Measurements from ENCODE around the gene EEFSEC.

Gene EEFSEC

DNA sequence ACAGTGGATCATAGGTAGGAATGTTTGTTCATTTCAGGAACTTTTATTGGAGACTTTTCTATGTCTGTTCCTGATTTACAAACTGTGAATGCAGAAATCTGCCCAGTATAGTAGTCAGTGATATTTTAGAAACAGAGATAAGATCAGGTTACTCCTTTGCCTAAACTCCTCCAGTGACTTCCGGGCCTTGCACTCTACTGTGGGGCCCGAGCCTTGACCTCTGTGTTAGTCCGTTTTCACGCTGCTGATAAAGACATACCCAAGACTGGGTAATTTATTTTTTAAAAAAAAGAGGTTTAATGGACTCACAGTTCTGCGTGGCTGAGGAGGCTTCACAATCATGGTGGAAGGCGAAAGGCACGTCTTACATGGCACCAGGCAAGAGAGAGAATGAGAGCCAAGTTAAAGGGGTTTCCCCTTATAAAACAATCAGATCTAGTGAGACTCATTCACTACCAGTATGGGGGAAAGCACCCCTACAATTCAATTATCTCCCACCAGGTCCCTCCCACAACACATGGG, 186.3 kb downstream of the EEFSEC start:
- no peak for DNase-seq

GRCh38 chr3:128340198-128340903, 187.1 kb downstream of the EEFSEC start:
- no peak for DNase-seq

GRCh38 chr3:128340904-128341555, 187.7 kb downstream of the EEFSEC start:
- DNase-seq: no peak

DNA sequence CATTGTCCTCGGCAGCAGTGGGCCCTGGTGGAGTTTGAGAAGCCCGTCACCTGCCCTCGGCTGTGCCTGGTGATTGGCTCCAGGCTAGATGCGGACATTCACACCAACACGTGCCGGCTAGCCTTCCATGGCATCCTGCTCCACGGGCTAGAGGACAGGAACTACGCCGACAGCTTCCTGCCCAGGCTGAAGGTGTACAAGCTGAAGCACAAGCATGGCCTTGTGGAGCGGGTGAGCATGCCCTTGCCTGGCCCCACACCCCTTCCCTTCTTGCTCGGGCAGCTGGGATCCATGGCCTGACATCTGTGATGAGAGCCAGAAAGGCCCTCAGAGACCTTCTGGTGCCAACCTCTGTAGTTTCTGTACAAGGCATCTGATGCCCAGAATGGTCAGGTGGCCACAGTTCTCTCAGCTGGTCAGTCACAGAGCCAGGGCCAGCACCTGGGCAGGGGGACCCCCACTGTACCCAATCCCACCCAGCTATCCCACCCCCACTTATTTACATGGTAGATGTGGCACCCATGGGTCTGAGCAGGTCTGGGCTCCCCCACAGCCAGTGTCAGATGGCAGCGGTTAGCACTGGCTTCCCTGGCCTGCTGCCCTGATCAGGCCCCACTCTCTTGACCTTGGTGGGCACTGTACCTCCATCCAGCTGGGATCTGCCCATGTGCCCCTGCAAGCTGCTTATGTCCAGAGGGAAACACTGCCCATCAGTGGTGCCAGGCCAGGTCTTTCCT, 188.5 kb downstream of the EEFSEC start:
- no peak for DNase-seq

GRCh38 chr3:128342701-128343180, 189.5 kb downstream of the EEFSEC start:
- no peak for DNase-seq

DNA sequence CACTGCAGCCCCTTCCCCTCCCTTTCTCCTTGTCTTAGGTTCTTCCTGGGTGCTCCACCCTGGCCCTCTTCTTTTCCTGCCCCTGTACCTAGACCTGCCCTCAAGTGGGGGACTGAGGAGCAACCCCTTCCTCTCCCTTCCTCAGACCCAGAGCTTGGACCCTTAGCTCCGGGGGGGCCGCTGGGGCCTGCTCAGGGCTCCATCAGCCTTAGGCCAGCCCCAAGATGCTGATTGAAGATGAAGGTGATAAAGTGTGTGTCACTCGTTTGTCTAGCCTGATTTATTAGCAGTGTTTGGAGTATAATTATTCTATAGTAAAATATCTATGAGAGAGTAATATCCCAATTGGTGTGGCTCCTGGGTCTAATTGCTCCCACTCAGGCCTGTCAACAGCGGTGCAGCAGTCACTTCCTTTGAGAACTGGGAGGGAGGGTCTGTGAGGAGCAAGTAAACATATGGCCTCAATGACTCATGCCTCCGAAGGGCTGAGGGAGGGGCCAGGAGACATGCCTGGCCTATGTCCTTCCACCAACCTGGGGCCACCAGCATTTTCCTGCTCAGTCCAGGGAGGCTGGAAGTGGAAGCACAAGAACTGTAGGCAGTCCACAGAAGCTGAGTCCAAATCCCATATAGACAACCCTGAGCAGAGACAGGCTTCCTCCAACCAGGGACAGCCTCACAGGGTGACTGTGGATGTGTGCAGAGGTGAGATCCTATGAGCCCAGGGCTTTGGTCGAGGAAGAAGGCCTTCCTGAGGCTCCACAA, 190.2 kb downstream of the EEFSEC start:
- no peak for DNase-seq

DNA sequence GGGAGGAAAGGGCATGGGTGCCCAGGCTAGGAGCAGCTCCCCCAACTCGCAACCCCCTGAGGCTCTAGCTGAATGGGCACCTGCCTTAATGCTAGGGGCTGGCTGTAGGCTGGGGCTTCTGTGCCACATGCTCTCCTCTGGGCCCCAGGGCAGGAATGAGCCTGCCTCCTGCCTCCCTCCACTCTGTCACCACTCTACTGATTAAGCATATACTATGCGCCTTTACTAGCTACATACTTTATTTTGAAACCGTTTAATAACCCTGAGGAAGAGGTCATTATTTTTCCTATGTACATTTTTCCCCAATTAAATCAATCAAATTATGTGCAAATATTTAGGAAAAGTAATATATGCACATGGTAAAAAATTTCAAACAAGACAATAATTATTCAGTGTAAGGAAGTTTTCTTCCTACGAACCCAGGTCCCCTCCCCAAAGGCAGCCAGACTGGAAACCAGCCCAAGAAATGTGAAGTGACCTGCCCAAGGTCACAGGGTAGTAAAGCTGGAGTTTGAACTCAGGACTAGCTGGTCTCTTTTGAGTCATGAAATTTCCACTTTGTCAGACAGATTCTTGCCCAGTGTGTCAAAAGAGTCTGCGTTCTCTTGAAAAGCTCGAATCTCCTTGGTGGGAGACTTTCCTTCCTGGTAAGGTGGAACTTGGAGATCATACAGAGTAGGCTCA, 190.9 kb downstream of the EEFSEC start:
- no peak for DNase-seq

DNA sequence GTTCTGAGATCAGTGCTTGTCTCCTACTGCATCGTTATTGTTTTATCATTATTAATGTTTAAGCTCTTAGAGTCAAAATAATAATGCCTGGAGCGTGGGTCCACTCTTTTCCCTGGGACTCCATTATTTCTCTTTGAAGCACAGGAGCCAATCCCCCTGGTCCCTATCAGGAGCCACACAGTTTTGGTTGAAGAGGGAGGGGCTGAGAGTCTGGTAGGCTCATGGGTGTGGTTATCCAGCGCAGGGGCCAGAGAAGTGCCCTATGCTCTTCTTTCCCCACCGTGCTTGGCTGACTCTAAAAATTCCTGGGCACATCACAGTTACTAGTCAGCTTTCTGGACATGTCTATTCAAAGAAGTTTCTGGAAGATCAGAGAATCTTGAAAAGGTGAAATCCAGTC, 191.9 kb downstream of the EEFSEC start:
- DNase-seq: no peak

GRCh38 chr3:128346562-128346961, 193.3 kb downstream of the EEFSEC start:
- no peak for DNase-seq

DNA sequence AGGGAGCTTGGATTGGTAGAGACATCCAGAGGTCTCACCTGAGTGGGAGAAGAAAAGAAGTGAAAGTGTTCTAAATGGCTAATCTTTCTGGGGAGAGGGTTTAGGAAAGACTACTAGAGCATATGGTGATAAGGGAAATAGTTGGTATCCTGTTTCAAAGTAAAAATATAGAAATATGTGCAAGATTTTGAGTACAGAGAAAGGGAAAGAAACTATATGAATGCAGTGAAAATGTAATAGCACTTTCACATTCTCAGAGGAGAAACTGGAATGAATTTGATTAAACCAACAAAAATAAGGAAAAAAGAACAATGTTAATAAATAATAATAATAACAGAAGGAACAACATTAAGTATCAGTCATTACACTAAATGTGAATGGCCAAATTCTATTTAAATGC, 194.0 kb downstream of the EEFSEC start:
- no peak for DNase-seq

GRCh38 chr3:128348075-128348474, 194.8 kb downstream of the EEFSEC start:
- no peak for DNase-seq

- no peak for DNase-seq
These were observed 195.7 kb downstream of the EEFSEC start for GRCh38 chr3:128348805-128349531.

DNA sequence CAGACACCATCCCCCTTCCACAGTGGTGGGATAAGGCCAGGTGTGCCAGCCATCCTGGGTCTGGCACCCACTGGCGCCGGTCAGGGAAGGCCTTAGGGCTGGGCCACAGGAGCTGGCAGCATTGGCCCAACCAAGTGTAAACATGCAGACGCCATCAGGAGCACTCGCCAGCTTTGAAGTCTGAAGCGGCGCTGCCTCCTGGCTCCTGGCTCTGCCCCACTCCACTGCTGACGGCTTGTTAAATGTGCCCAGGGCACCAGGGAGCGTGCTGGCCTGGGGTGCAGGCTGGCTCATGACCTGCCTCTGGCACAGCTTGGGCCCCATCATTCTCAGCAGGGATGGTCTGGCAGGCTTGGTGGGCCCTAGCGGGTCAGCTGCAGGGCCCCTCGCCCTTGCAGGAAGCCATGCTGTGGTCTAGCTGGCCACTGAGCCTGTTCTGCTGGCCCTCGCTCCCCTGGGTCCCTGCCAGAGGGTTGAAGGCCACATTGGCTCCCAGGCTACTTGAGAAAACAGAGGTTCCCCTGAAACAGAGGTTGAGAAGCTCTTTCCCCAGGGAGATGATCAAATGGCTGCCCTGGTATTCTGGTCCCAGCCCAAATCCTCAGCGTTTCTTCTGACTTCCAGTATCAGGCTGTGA, 196.8 kb downstream of the EEFSEC start:
- no peak for DNase-seq

GRCh38 chr3:128351546-128351945, 198.3 kb downstream of the EEFSEC start:
- no peak for DNase-seq

DNA sequence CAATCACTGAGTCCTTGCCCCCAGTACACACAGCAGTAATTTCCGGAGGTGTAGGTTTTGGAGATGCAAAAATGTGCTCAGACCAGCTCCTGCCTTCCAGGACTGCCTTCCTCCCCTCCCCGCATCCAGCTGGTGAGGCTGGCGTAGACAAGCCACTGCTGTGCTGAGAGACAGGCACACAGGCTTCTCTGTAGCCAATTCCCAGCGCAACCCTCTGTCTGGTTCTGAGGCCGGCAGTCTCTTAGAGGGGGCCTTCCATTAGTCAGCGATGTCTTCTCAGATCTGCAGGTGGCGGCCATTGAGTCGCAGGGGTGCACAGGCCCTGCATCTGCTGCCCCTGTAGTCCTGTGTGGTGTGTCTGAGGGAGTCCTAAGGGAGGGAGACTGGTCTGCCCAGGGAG, 199.0 kb downstream of the EEFSEC start:
- DNase-seq: no peak

- DNase-seq: no peak
These were observed 200.2 kb downstream of the EEFSEC start for GRCh38 chr3:128353361-128353965.

DNA sequence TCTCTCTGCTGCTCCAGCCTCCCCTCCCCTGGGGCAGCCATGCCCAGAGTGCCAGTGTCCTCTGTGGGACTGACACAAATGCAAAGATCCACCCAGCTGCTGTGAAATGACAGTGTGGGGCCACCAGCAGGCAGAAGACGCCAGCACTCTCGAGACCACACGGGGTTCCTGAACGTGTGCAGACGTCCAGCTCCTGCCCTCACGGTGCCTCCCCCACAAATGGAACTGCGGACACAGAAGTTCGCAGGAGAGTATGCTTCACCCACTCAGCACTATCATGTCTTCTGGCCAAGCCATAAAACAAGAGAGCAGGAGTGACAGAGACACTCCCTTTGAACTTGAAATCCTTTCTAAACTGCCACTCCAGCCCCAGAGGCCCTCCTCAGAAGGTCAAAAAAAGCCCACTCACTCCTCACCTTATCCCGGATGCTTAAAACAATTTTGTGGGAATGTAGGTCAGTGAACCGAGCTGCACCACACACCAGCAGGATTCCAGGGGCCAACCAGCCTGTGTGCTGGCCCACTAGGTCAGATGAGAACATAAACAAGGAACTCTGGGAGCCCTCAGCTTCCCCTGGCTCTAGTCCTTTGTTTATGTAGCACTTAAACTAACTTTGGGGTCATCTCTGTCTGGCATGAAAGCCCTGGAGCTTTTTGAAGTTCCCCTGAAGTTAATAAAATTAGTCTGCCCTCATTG, 200.9 kb downstream of the EEFSEC start:
- DNase-seq: no peak

- DNase-seq: no peak
These were observed 201.7 kb downstream of the EEFSEC start for GRCh38 chr3:128354788-128355542.

DNA sequence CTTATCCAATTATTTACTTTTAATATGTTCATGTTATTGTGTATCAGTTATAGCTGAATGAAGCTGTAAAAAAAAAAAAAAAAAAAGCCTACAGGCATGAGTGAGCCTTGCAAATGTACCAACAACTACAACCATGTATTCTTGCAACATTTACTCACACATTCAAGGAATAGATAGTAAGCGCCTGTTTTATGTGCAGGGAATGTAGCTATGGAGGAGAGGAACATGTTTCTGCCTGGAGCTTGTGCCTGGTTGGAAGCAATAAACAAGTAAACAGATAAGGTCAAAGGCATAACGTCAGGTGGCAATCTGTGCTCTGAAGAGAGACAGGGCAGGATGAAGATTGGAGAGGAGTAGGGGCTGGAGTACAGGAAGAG, 202.2 kb downstream of the EEFSEC start:
- no peak for DNase-seq
